H1 (cell line): ENCODE data around the gene TNS4. TPM values are rescaled to one million over a fixed set of nuclear protein-coding genes. Genes with fewer than 3 reads are reported as not detected.

Experiments
- TEAD4 ChIP-seq: IDR thresholded peaks from 2 replicates; pipeline ENCODE4 v1.6.1; 2012; ENCODE audit warnings: low read depth, low read length, inconsistent platforms, mixed read lengths
- polyA plus RNA-seq, 7 experiments: library from polyadenylated mRNA; depleted of rRNA in 3 of 7; stranded (reverse) in 5 of 7; unstranded in 2 of 7; fragments of >200 nt in 5 of 7; fragments of 200-250 nt in 2 of 7; gene quantifications; 1 replicate in 5 of 7; 2 replicates in 1 of 7; 4 replicates in 1 of 7; pipeline versions ENCODE4 v1.2.1 to v1.2.3, GENCODE V29; 2011 to 2013; ENCODE audit warnings: missing spikeins in 2 of 7, mixed read lengths in 2 of 7
- total RNA-seq: library from RNA; stranded (reverse); fragmentation: NEBNext Ultra II Directional; extraction: Animal tissue kit (Norgen Biotek cat#: 25700); gene quantifications from 2 replicates; pipeline ENCODE4 v1.2.1, GENCODE V29; 2021
- TF ChIP-seq, protein P1 (sequence below): fragments of 300-600 bp; sonication (generic); IDR thresholded peaks from 2 replicates; pipeline ENCODE4 v1.7.1; 2012; ENCODE audit warnings: low read length, moderate library complexity, mild to moderate bottlenecking, inconsistent platforms; ENCODE audit not compliant: insufficient replicate concordance

TNS4 gene
- total and polyA plus RNA-seq, 2 of the 8 experiments (the other 6 are each of a cell fraction or from before 2014, with no cell fraction given) = 0.20 to 0.21 TPM

DNA sequence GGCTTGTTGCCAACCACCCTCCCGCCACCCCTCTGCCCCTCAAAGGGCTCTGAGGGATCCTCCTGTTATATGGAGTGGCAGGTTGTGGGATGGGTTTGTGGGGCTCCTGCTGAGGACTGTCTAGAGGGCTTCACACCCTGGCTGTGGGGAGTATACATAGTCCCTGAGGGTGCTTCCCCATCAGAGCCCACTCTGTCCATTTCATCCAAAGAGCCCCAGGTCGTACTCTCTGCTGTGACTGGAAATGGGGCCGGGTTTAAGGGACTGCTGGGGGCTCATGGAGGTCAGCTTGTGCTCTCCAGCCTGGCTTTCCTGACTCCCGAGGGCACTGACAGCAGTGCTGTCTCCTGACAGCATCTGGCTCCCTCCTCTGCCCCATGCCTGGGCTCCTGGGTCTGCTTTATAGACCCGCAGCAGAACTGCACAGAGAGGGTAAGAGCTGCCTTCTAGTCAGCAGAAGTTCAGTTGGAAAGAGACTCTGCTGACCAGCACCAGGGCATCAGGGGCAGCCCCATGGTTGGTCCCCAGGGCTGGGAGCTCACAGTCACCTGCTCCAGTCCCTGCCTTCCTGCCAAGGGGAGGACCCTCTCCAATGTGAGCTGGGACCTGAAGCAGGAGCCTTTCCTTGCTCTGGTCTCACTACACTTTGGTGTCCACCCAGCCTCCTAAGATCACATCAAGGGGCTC lies 17.8 kb upstream of the TNS4 start (continued):
- TF ChIP-seq, protein P1, sequence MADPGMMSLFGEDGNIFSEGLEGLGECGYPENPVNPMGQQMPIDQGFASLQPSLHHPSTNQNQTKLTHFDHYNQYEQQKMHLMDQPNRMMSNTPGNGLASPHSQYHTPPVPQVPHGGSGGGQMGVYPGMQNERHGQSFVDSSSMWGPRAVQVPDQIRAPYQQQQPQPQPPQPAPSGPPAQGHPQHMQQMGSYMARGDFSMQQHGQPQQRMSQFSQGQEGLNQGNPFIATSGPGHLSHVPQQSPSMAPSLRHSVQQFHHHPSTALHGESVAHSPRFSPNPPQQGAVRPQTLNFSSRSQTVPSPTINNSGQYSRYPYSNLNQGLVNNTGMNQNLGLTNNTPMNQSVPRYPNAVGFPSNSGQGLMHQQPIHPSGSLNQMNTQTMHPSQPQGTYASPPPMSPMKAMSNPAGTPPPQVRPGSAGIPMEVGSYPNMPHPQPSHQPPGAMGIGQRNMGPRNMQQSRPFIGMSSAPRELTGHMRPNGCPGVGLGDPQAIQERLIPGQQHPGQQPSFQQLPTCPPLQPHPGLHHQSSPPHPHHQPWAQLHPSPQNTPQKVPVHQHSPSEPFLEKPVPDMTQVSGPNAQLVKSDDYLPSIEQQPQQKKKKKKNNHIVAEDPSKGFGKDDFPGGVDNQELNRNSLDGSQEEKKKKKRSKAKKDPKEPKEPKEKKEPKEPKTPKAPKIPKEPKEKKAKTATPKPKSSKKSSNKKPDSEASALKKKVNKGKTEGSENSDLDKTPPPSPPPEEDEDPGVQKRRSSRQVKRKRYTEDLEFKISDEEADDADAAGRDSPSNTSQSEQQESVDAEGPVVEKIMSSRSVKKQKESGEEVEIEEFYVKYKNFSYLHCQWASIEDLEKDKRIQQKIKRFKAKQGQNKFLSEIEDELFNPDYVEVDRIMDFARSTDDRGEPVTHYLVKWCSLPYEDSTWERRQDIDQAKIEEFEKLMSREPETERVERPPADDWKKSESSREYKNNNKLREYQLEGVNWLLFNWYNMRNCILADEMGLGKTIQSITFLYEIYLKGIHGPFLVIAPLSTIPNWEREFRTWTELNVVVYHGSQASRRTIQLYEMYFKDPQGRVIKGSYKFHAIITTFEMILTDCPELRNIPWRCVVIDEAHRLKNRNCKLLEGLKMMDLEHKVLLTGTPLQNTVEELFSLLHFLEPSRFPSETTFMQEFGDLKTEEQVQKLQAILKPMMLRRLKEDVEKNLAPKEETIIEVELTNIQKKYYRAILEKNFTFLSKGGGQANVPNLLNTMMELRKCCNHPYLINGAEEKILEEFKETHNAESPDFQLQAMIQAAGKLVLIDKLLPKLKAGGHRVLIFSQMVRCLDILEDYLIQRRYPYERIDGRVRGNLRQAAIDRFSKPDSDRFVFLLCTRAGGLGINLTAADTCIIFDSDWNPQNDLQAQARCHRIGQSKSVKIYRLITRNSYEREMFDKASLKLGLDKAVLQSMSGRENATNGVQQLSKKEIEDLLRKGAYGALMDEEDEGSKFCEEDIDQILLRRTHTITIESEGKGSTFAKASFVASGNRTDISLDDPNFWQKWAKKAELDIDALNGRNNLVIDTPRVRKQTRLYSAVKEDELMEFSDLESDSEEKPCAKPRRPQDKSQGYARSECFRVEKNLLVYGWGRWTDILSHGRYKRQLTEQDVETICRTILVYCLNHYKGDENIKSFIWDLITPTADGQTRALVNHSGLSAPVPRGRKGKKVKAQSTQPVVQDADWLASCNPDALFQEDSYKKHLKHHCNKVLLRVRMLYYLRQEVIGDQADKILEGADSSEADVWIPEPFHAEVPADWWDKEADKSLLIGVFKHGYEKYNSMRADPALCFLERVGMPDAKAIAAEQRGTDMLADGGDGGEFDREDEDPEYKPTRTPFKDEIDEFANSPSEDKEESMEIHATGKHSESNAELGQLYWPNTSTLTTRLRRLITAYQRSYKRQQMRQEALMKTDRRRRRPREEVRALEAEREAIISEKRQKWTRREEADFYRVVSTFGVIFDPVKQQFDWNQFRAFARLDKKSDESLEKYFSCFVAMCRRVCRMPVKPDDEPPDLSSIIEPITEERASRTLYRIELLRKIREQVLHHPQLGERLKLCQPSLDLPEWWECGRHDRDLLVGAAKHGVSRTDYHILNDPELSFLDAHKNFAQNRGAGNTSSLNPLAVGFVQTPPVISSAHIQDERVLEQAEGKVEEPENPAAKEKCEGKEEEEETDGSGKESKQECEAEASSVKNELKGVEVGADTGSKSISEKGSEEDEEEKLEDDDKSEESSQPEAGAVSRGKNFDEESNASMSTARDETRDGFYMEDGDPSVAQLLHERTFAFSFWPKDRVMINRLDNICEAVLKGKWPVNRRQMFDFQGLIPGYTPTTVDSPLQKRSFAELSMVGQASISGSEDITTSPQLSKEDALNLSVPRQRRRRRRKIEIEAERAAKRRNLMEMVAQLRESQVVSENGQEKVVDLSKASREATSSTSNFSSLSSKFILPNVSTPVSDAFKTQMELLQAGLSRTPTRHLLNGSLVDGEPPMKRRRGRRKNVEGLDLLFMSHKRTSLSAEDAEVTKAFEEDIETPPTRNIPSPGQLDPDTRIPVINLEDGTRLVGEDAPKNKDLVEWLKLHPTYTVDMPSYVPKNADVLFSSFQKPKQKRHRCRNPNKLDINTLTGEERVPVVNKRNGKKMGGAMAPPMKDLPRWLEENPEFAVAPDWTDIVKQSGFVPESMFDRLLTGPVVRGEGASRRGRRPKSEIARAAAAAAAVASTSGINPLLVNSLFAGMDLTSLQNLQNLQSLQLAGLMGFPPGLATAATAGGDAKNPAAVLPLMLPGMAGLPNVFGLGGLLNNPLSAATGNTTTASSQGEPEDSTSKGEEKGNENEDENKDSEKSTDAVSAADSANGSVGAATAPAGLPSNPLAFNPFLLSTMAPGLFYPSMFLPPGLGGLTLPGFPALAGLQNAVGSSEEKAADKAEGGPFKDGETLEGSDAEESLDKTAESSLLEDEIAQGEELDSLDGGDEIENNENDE = no peak
- TF ChIP-seq TEAD4 = no peak
